Adrenal gland (tissue), 5 donors: Measurements from ENCODE around the gene PGC.

ENCODE experiments used
- POLR2A ChIP-seq, 2 donors: fragments of 450-650 bp; IDR thresholded peaks; one replicate each; pipeline ENCODE4 v1.6.1; 2017; ENCODE audit warnings: antibody characterized with exemption in 2 of 2, mild to moderate bottlenecking in 2 of 2, moderate library complexity in 1 of 2
- TF ChIP-seq, protein P1 (sequence below), 6 experiments: fragments of 450-650 bp in 4 of 6; fragments of 200-600 bp in 2 of 6; sonication (generic) in 1 of 6; IDR thresholded peaks; 1 replicate in 5 of 6; 2 replicates in 1 of 6; pipeline versions ENCODE4 v1.5.1 to v1.8.0; 2016 to 2021; ENCODE audit warnings: antibody characterized with exemption in 6 of 6, mild to moderate bottlenecking in 2 of 6, moderate library complexity in 1 of 6
- donor health status: DM: no; HTN: no; CAD: no.

- TF ChIP-seq, protein P1, sequence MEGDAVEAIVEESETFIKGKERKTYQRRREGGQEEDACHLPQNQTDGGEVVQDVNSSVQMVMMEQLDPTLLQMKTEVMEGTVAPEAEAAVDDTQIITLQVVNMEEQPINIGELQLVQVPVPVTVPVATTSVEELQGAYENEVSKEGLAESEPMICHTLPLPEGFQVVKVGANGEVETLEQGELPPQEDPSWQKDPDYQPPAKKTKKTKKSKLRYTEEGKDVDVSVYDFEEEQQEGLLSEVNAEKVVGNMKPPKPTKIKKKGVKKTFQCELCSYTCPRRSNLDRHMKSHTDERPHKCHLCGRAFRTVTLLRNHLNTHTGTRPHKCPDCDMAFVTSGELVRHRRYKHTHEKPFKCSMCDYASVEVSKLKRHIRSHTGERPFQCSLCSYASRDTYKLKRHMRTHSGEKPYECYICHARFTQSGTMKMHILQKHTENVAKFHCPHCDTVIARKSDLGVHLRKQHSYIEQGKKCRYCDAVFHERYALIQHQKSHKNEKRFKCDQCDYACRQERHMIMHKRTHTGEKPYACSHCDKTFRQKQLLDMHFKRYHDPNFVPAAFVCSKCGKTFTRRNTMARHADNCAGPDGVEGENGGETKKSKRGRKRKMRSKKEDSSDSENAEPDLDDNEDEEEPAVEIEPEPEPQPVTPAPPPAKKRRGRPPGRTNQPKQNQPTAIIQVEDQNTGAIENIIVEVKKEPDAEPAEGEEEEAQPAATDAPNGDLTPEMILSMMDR (IDR thresholded peaks at IDR 0.05) = no peak
- no peak for TF ChIP-seq POLR2A (IDR thresholded peaks at IDR 0.05)
These were observed 27.0 kb downstream of the PGC start for GRCh38 chr6:41720262-41720620.
